Central memory CD8-positive, alpha-beta T cell (primary cell): Measurements from ENCODE around the gene PLCXD1.

Experiments used
- ATAC-seq: fragments of 150-1000 bp; cut with Tn5 transposase; replicated peaks from 2 replicates; pipeline ENCODE4 v1.10.0; 2022; ENCODE audit warnings: mild to moderate bottlenecking, moderate FRiP score, moderate number of reproducible peaks; ENCODE audit not compliant: poor library complexity, severe bottlenecking; ENCODE audit errors: extremely low read depth
- DNase-seq, 2 donors: peaks; one replicate each; pipeline ENCODE4 v3.0.0; 2021; ENCODE audit warnings: low spot score in 2 of 2
- H3K27ac Mint-ChIP-seq: one replicate; pipeline ENCODE4 v1.8.0; 2022; ENCODE audit warnings: low read depth, mild to moderate bottlenecking, moderate library complexity, mixed read lengths
- H3K27me3 Mint-ChIP-seq: one replicate; pipeline ENCODE4 v1.8.0; 2022; ENCODE audit warnings: mixed read lengths
- H3K36me3 Mint-ChIP-seq: one replicate; pipeline ENCODE4 v1.8.0; 2022; ENCODE audit warnings: mild to moderate bottlenecking, moderate library complexity, mixed read lengths; ENCODE audit not compliant: insufficient read depth
- H3K4me1 Mint-ChIP-seq: one replicate; pipeline ENCODE4 v1.8.0; 2022; ENCODE audit warnings: mixed read lengths
- H3K4me3 Mint-ChIP-seq: one replicate; pipeline ENCODE4 v1.8.0; 2022; ENCODE audit warnings: mild to moderate bottlenecking, moderate library complexity, mixed read lengths
- H3K9me3 Mint-ChIP-seq: one replicate; pipeline ENCODE4 v1.8.0; 2022; ENCODE audit warnings: mixed read lengths

Gene PLCXD1

DNA sequence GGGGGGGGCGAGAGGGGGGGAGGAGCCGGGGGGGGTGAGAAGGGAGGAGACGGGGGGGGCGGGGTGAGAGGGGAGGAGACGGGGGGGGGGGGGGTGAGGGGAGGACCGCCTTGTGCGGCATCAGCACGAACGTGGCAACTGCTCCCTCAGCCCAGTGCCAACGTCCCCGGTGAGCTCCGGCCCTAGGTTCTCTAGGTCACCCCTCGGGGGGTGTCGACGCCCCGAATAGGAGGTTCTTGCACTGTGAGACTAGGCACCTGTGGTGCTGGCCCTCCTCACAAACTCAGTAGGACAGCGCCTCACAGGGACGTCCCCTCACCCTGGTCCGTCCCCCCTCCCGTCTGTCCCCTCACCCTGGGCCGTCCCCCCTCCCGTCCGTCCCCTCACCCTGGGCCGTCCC is 58.9 kb downstream of the PLCXD1 start:
- Mint-ChIP-seq H3K27me3 (no peaks in the 10 kb centered on the region), H3K9me3 (no peaks in the 10 kb centered on the region), H3K36me3 (peaks cover 12% of the 10 kb centered on the region), H3K4me1 (no peaks in the 10 kb centered on the region), H3K27ac (no peak overlapping the region), H3K4me3 (no peak overlapping the region)
- no peak for ATAC-seq
- no peak for DNase-seq

DNA sequence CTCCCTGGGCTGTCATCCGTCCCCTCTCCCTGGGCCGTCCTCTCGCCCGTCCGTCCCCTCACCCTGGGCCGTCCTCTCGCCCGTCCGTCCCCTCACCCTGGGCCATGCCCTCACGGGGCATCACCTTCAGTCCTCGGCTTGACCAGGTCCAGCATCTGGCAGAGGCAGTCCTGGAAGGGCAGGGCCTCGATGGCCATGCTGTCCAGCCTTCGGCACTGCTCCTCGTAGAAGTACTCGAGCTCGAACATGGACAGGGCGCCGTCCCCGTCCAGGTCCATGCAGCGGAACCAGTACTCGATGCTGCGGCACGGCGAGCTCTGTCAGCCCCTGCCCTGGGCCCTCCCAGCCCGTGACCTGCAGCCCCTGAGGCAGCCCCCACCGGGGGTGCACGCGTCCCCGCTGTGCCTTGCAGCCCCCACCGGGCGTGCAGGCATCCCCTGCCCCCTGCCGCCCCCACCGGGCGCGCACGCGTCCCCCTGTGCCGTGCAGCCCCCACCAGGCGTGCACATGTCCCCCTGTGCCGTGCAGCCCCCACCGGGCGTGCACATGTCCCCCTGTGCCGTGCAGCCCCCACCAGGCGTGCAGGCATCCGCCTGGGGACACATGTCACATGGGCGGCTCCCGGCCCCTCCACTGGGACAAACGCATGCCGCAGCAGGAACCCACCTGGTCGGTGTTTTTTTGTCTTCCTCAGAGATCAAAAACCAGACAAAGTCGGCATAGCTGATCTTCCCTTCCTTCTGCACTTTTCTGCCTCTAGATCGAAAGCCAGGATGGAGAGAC is 59.7 kb downstream of the PLCXD1 start:
- ATAC-seq (no peak), DNase-seq (no peak)
- Mint-ChIP-seq H3K27me3 (no peaks in the 10 kb centered on the region), H3K36me3 (peaks cover 12% of the 10 kb centered on the region), H3K27ac (peak overlapping the region; percentile 68), H3K4me3 (no peak overlapping the region), H3K9me3 (no peaks in the 10 kb centered on the region), H3K4me1 (no peaks in the 10 kb centered on the region)

- ATAC-seq (no peak), DNase-seq (no peak)
- Mint-ChIP-seq H3K27me3 (no peaks in the 10 kb centered on the region), H3K9me3 (no peaks in the 10 kb centered on the region), H3K4me1 (no peaks in the 10 kb centered on the region), H3K36me3 (peaks cover 11% of the 10 kb centered on the region), H3K27ac (peak overlapping the region; percentile 68), H3K4me3 (no peak overlapping the region)
Measured at GRCh38 chrX:341541-342101, 60.4 kb downstream of the PLCXD1 start.

- ATAC-seq (no peak), DNase-seq (no peak)
- no peaks in the 10 kb centered on the region for H3K27me3 Mint-ChIP-seq
- H3K4me1 Mint-ChIP-seq: no peaks in the 10 kb centered on the region
- no peak overlapping the region for H3K4me3 Mint-ChIP-seq
- no peaks in the 10 kb centered on the region for H3K9me3 Mint-ChIP-seq
- H3K27ac Mint-ChIP-seq: no peak overlapping the region
- H3K36me3 Mint-ChIP-seq: peaks cover 4% of the 10 kb centered on the region
Measured at GRCh38 chrX:344371-344901, 63.3 kb downstream of the PLCXD1 start.

DNA sequence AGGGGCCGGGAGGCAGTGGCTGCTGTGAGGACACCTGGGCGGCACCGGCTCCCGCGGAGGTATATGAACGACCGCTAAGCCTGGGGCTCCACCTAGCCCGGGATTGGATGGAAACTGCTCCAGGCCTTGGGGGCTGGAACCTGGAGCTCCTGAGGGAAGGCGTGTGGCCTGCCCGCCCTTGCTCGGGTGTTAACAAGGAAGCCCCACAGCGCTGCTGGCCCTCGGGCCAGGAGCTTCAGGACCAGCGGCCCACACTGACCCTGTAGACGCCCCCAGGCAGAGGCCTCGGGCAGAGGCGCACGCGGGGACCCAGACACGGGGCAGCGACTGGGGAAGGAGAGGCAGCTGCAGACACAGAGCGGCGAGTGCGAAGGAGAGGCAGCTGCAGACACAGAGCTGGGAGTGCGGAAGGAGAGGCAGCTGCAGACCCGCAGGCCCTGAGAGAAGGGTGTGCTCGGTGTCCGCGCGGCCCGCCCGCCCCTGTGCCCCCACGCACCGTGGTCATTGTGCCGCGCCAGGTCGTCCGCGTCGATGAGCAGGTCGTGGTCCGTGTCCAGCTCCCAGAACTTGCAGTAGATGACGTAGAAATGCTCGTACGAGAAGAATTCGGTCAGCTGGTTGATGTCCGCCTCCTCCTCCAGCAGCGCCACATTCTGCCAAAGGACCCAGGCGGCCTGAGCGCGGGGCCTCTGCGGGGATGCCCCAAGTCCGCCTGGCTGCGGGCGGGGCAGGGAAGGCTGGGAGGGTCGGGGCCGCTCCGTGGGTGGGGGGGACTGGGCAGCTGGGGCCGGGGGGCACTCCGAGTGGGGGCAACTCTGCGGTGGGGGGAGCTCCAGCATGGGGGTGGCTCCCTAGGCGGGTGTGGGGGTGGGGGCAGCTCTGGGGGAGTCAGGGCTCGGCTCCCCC is 64.1 kb downstream of the PLCXD1 start:
- Mint-ChIP-seq H3K4me3 (no peak overlapping the region), H3K27ac (no peak overlapping the region), H3K4me1 (no peaks in the 10 kb centered on the region), H3K36me3 (peaks cover 4% of the 10 kb centered on the region), H3K27me3 (no peaks in the 10 kb centered on the region), H3K9me3 (no peaks in the 10 kb centered on the region)
- ATAC-seq: no peak
- no peak for DNase-seq

DNA sequence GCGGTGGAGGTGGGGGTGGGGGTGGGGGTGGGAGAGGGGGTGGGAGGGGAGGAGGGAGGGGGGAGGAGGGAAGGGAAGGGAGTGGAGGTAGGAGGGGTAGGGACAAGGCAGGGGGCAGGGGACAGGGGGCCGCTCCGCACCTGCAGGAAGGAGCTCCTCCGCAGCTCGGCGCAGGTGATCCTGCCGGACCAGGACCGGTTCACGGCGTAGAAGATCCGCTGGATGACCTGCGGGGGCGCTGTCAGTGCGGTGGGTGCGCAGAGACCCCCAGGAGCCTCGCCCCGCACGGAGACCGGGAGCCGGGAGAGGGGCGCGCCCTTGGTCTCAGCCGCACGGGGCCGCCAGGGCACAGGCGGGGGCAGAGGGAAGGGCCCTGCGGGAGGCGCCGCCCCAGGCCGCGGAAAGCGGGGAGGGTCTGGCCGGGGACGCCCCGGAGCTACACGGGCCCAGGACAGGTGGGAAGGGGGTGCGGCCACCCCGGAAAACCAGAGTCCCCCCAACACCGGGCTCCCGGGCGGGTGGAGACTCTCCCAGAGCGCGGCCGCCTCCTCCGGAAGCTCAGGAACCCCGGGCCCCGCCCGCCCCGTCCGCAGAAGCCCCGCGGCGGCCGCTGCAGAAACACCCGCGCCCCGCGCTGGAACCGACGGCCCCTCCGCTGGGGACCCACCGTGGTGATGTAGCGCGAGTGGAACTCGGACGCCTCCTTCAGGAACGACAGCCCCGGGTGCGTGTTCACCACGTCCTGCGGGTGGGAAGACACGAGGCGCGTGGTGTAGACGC is 65.0 kb downstream of the PLCXD1 start:
- ATAC-seq: no peak
- Mint-ChIP-seq H3K4me1 (no peaks in the 10 kb centered on the region), H3K27me3 (no peaks in the 10 kb centered on the region), H3K4me3 (no peak overlapping the region), H3K9me3 (no peaks in the 10 kb centered on the region), H3K27ac (no peak overlapping the region), H3K36me3 (peaks cover 2% of the 10 kb centered on the region)
- DNase-seq: no peak

GRCh38 chrX:347351-348117 is 66.4 kb downstream of the PLCXD1 start:
- Mint-ChIP-seq H3K9me3 (no peaks in the 10 kb centered on the region), H3K4me3 (no peak overlapping the region), H3K4me1 (peaks cover 3% of the 10 kb centered on the region), H3K36me3 (peaks cover 2% of the 10 kb centered on the region), H3K27me3 (no peaks in the 10 kb centered on the region), H3K27ac (no peak overlapping the region)
- DNase-seq: no peak
- no peak for ATAC-seq

DNA sequence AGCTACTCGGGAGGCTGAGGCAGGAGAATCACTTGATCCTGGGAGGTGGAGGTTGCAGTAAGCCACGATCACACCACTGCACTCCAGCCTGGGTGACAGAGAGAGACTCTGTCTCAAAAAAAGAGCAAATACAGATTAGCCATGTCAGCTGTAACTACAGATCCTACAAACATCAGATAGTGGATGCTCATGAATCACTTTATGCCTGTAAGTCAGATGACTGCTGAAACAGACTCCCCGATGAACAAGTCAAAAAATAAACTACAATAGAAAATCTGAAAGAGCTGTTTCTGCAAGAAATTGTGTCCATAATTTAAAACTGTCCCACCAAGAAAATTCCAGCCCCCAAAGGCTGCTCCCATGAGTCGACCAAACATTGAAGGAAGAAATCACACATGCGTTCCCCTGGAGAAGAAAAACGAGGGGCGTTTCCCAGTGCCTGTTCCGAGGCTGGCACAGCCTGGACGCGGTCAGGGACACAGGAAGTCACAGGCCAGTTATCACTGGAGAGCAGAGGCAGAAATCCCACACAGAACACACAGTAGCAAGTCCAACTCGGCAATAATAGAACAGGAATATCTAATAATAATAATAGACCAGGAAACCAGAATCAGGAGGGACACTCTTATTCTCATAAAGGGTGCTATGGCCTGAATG is 67.4 kb downstream of the PLCXD1 start:
- H3K4me3 Mint-ChIP-seq: no peak overlapping the region
- ATAC-seq: no peak
- DNase-seq: no peak
- H3K9me3 Mint-ChIP-seq: no peaks in the 10 kb centered on the region
- H3K4me1 Mint-ChIP-seq: peaks cover 5% of the 10 kb centered on the region
- no peaks in the 10 kb centered on the region for H3K27me3 Mint-ChIP-seq
- peaks cover 2% of the 10 kb centered on the region for H3K36me3 Mint-ChIP-seq
- H3K27ac Mint-ChIP-seq: no peak overlapping the region

- ATAC-seq: no peak
Measured at GRCh38 chrX:349196-349595, 68.0 kb downstream of the PLCXD1 start.

DNA sequence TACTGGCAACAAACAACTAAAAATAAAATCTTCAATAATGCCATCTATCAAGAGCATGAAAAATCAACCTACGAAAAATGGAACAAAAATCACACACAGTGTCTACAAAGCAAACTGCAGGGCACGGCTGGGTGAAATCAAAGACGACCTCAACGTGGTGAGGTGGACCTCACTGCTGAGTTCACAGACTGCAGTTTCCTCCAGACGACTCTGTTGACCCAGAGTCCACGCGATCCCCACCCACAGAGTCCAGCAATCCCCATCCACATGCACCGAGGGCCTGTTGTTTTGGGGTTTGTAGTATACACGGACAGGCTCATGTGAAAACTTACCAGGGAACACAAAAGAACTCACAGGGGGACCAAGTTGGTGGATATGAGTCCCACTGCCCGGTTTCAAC is 68.5 kb downstream of the PLCXD1 start:
- no peaks in the 10 kb centered on the region for H3K27me3 Mint-ChIP-seq
- H3K4me1 Mint-ChIP-seq: peaks cover 5% of the 10 kb centered on the region
- no peak for ATAC-seq
- H3K9me3 Mint-ChIP-seq: no peaks in the 10 kb centered on the region
- H3K36me3 Mint-ChIP-seq: peaks cover 6% of the 10 kb centered on the region
- no peak overlapping the region for H3K4me3 Mint-ChIP-seq
- DNase-seq: no peak
- H3K27ac Mint-ChIP-seq: no peak overlapping the region

More at GRCh38 chrX:349196-349595, 68.0 kb downstream of the PLCXD1 start:
- no peaks in the 10 kb centered on the region for H3K9me3 Mint-ChIP-seq
- H3K27me3 Mint-ChIP-seq: no peaks in the 10 kb centered on the region
- H3K4me1 Mint-ChIP-seq: peaks cover 5% of the 10 kb centered on the region
- peaks cover 3% of the 10 kb centered on the region for H3K36me3 Mint-ChIP-seq
- DNase-seq: no peak
- no peak overlapping the region for H3K27ac Mint-ChIP-seq
- no peak overlapping the region for H3K4me3 Mint-ChIP-seq

DNA sequence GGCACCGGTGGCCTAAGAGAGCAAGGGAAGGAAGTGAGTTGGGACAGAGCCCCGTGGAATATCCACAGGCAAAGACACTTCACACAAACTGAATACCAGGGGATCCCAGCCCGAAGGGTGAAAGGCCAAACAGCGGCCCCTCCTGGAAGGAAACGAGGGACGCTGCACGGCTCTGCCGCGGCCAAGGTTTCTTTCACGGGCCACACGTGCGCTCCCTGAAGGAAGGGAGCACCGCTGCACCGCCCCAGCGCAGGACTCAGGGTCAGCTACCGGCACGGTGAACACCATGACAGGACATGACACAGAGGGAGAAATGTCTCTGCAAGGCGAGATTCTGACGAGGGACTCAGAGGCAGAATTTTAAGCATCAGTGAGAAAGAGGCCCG is 69.0 kb downstream of the PLCXD1 start:
- ATAC-seq (no peak), DNase-seq (no peak)
- H3K36me3 Mint-ChIP-seq: peaks cover 6% of the 10 kb centered on the region
- no peak overlapping the region for H3K4me3 Mint-ChIP-seq
- H3K27me3 Mint-ChIP-seq: no peaks in the 10 kb centered on the region
- H3K4me1 Mint-ChIP-seq: peaks cover 5% of the 10 kb centered on the region
- no peaks in the 10 kb centered on the region for H3K9me3 Mint-ChIP-seq
- no peak overlapping the region for H3K27ac Mint-ChIP-seq
